C4-2B (cell line): Measurements from ENCODE around the gene ME3.

ENCODE experiments used
- H3K27ac ChIP-seq: fragments of 450-650 bp; 2 replicates; pipeline ENCODE4 v1.5.1; 2017
- CTCF ChIP-seq: fragments of 450-650 bp; conservative IDR thresholded peaks from 2 replicates; pipeline ENCODE4 v1.5.1; 2017; ENCODE audit warnings: mild to moderate bottlenecking
- ZFX ChIP-seq: fragments of 450-650 bp; IDR thresholded peaks from 2 replicates; pipeline ENCODE4 v1.6.1; 2017

The ME3 gene

GRCh38 chr11:86592047-86592591 lies 80.3 kb downstream of the ME3 start:
- TF ChIP-seq CTCF = no peak
- no peak for TF ChIP-seq ZFX
- H3K27ac ChIP-seq = no peak overlapping the region

GRCh38 chr11:86591631-86592030 lies 80.8 kb downstream of the ME3 start:
- H3K27ac ChIP-seq = no peak overlapping the region
- no peak for TF ChIP-seq CTCF

- TF ChIP-seq CTCF = no peak
- TF ChIP-seq ZFX = no peak
- H3K27ac ChIP-seq = no peak overlapping the region
Observed at GRCh38 chr11:86589856-86590589, 82.4 kb downstream of the ME3 start.

GRCh38 chr11:86589204-86589603 lies 83.2 kb downstream of the ME3 start:
- no peak for TF ChIP-seq CTCF
- TF ChIP-seq ZFX = no peak
- no peak overlapping the region for H3K27ac ChIP-seq

- no peak for TF ChIP-seq CTCF
- no peak for TF ChIP-seq ZFX
- no peak overlapping the region for H3K27ac ChIP-seq
Observed at GRCh38 chr11:86588566-86589090, 83.8 kb downstream of the ME3 start.

GRCh38 chr11:86587264-86588193 lies 84.9 kb downstream of the ME3 start:
- no peak for TF ChIP-seq CTCF
- TF ChIP-seq ZFX = no peak
- H3K27ac ChIP-seq = no peak overlapping the region

- no peak overlapping the region for H3K27ac ChIP-seq
- TF ChIP-seq CTCF (no peak), ZFX (no peak)
Observed at GRCh38 chr11:86586307-86586706, 86.1 kb downstream of the ME3 start.
